Stimulated activated CD8-positive, alpha-beta memory T cell treated with anti-CD3 and anti-CD28 coated beads, Interleukin-12 subunit alpha, Interleukin-12 subunit beta, amount 100 ng/mL, for 4 hours (primary cell): ENCODE data around the gene LSAMP.

Experiments
- DNase-seq: peaks from one replicate; pipeline ENCODE4 v3.0.0-alpha.2; 2020; ENCODE audit warnings: low read depth

LSAMP gene

GRCh38 chr3:116007000-116007399, 438.3 kb downstream of the LSAMP start:
- no peak for DNase-seq

GRCh38 chr3:116005404-116005803, 439.9 kb downstream of the LSAMP start:
- DNase-seq: no peak

- no peak for DNase-seq
These were observed 443.1 kb downstream of the LSAMP start for GRCh38 chr3:116002235-116002634.

GRCh38 chr3:116001151-116001621, 444.1 kb downstream of the LSAMP start:
- no peak for DNase-seq

GRCh38 chr3:116000311-116000710, 445.0 kb downstream of the LSAMP start:
- no peak for DNase-seq

- no peak for DNase-seq
These were observed 445.7 kb downstream of the LSAMP start for GRCh38 chr3:115999613-116000012.

- no peak for DNase-seq
These were observed 446.2 kb downstream of the LSAMP start for GRCh38 chr3:115999001-115999585.

GRCh38 chr3:115996420-115997108, 448.7 kb downstream of the LSAMP start:
- no peak for DNase-seq

- no peak for DNase-seq
These were observed 454.6 kb downstream of the LSAMP start for GRCh38 chr3:115990669-115991068.

- DNase-seq: no peak
These were observed 455.4 kb downstream of the LSAMP start for GRCh38 chr3:115989684-115990421.

- DNase-seq: no peak
These were observed 458.6 kb downstream of the LSAMP start for GRCh38 chr3:115986555-115987207.

- DNase-seq: no peak
These were observed 462.7 kb downstream of the LSAMP start for GRCh38 chr3:115982629-115983028.

- no peak for DNase-seq
These were observed 463.2 kb downstream of the LSAMP start for GRCh38 chr3:115982108-115982507.

- DNase-seq: no peak
These were observed 464.6 kb downstream of the LSAMP start for GRCh38 chr3:115980709-115981108.

- DNase-seq: no peak
These were observed 467.4 kb downstream of the LSAMP start for GRCh38 chr3:115977866-115978265.

GRCh38 chr3:115975796-115976195, 469.5 kb downstream of the LSAMP start:
- no peak for DNase-seq

- DNase-seq: no peak
These were observed 469.9 kb downstream of the LSAMP start for GRCh38 chr3:115975353-115975752.

GRCh38 chr3:115974940-115975339, 470.3 kb downstream of the LSAMP start:
- no peak for DNase-seq

GRCh38 chr3:115968871-115969270, 476.4 kb downstream of the LSAMP start:
- no peak for DNase-seq

- no peak for DNase-seq
These were observed 483.9 kb downstream of the LSAMP start for GRCh38 chr3:115961380-115961779.

GRCh38 chr3:115960799-115961198, 484.5 kb downstream of the LSAMP start:
- no peak for DNase-seq

- DNase-seq: no peak
These were observed 486.8 kb downstream of the LSAMP start for GRCh38 chr3:115958526-115958925.

GRCh38 chr3:115947325-115947724, 498.0 kb downstream of the LSAMP start:
- no peak for DNase-seq
